Measurements from ENCODE around the gene ZNF775.

GRCh38 chr7:150335108-150335773 is 43.9 kb upstream of the ZNF775 start:
- TF ChIP-seq EZH2phosphoT487 (IDR thresholded peaks at IDR 0.05; ENCODE audit: insufficient read depth, low read depth), result no peak
- no peak for TF ChIP-seq EZH2 (IDR thresholded peaks at IDR 0.05; ENCODE audit: insufficient read depth, poor library complexity, severe bottlenecking)
